GM21515 (cell line): ENCODE measurements around the gene NUDT7.

Experiments
- ATAC-seq: cut with Tn5 transposase; IDR thresholded peaks from one replicate; pipeline ENCODE4 v1.9.1; 2021; ENCODE audit not compliant: unreplicated experiment

The NUDT7 gene

GRCh38 chr16:77723108-77723514 is 797 bp downstream of the NUDT7 start:
- ATAC-seq = peak; percentile 17

DNA sequence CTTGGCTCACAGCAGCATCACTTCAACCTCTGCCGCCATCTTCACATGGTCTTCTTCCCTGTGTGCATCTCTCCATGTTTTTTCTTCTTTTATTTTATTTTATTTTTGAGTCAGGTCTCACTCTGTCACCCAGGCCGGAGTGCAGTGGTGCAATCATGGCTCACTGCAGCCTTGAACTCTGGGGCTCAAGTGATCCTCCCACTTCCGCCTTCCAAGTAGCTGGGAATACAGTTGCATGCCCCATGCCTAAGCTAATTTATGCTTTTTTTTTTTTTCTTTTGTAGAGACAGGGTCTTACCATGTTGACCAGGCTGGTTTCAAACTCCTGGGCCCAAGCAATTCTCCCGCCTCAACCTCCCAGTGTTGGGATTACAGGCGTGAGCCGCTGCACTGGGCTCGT is 1.9 kb downstream of the NUDT7 start:
- ATAC-seq = no peak

DNA sequence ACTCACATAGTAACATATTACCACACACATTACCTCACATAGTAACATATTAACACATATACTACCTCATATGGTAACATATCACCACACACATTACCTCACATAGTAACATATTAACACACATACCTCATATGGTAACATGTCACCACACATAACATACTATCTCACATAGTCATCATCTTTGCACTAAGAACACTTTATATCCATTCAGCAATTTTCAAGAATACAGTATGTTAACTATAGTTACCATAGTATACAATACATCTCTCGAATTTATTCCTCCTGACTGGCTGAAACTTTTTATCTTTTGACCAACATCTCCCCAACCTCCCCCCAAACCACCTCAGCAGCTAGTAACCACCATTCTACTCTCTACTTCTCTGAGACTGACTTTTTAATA is 7.6 kb downstream of the NUDT7 start:
- no peak for ATAC-seq

DNA sequence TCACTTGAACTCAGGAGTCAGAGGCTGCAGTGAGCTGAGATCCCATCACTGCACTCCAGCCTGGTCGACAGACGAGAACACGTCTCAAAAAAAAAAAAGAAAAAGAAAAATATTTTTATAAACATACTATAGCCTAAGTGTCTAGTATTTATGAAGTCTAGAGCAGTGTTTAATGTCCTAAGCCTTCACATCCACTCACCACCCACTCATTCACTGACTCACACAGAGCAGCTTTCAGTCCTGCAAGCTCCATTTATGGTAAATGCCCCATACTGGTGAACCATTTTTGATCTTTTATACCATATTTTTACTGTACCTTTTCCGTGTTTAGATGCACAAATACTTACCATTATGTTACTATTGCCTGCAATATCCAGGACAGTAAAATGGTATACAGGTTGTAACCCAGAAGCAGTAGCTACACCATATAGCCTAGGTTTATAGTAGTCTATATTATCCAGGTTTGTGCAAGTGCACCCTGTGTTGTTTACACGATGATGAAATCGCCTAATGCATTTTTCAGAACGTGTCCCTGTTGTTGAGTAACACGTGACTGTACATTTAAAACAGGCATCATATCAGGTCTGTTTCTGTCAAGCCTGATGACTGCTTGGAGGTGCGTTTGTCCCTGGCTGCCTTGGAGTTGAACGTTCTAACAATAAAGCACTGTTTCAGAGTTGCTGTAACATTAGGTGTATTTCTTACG is 10.1 kb downstream of the NUDT7 start:
- ATAC-seq = no peak

- ATAC-seq = no peak
These were observed 14.6 kb downstream of the NUDT7 start for GRCh38 chr16:77736879-77737278.

- ATAC-seq = no peak
These were observed 16.6 kb downstream of the NUDT7 start for GRCh38 chr16:77738706-77739558.

GRCh38 chr16:77739559-77739892 is 17.2 kb downstream of the NUDT7 start:
- ATAC-seq = no peak

DNA sequence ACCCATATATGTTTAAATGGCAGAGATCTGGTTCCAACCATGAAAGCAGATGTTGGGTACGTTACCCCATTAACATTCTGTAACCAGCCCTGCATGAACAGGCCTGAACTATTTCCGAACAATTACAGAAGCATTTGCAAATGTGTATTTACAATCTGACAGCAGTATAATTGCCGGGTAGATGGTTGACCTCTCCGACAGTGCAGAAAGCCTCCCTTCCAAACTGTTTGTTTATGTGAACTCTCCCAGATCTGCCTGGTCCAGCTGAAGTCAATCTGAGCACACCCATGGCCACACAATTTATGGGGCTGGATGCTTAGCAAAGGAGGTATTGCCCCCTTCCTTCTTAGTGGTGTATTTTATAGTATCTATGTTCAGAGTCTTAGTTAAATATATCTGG is 21.8 kb downstream of the NUDT7 start:
- no peak for ATAC-seq

- ATAC-seq = no peak
These were observed 23.7 kb downstream of the NUDT7 start for GRCh38 chr16:77745972-77746371.

DNA sequence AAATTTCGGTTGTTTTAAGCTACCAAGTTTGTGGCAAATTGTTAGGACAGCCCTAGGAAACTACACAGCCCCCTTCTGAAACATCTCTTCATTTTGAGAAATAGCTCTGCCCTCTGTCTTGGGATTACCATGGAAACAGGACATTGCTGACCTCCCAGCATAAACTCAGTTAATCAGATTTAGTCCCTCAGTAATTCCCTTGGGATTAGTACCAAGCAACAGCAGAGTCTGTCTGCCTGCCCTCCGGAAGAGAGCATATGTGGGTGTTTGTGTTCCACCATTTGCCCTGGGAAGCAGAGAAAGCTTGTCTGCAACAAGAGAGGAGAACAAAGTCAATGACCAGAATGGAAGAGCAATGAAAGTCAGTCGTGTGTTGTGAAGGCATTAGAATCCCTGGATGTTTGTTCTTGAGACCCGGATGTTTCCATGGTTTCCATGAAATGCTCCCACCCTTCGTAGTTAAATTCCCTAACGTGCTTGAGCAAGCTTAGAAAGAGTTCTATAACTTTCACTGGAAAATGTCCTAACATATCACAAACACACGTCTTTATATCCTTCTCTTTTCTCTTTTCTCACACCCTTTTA is 26.2 kb downstream of the NUDT7 start:
- ATAC-seq = no peak

GRCh38 chr16:77749415-77749814 is 27.1 kb downstream of the NUDT7 start:
- no peak for ATAC-seq

- ATAC-seq = no peak
These were observed 35.7 kb downstream of the NUDT7 start for GRCh38 chr16:77758046-77758445.

- ATAC-seq = no peak
These were observed 36.2 kb downstream of the NUDT7 start for GRCh38 chr16:77758508-77758907.

DNA sequence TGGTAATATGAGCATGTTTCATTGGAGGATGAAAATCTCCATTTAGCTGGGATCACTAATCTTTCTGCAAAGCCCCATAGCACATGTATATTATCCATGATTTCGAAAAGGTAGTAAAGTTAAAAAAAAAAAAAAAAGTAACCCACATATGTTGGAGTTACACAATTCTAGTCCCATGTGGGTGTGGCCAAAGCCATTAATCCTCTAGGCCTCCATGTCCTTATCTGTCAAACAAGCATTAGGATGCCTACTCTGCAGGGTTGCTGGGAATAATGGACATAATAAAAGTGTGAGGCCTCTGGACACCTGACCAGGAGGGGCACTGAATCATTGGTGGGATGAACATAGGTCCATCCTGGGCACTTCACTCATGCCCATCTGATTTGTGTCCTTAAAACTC is 36.9 kb downstream of the NUDT7 start:
- no peak for ATAC-seq

DNA sequence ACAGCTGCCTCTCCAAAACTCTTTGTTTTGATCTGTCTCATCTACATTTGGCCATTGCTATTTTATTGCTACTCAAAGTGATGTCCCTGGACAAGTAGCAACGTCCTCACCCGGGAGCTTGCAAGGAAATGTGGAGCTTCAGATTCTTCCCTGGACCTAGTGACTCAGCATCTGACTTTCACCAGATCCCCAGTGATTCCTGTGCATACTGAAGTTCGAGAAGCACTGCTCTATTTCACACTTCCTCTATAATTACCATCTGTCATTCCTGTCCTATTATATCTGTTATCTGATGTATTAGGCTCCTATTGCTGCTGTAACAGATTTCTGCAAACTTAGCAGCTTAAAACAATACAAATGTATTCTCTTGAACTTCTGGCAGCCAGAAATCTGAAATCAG is 37.5 kb downstream of the NUDT7 start:
- ATAC-seq = no peak

DNA sequence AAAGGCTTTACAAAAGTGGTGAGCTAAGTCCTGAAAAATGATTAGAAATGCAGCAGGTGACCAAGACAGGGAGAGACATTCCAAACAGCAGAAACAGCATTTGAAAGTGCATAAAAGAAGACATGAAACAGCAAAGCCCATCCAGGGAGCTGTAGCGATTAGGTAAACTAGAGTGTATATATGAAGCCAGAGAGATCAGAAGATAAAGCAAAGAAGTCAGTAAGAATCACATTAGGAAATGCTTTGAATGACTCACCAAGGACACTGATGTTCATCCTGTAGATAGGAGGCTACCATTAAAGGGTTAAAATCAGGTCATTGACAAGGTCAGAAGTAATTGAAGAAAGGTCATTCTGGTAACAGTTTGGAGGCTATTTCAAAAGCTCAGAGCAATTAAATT is 38.5 kb downstream of the NUDT7 start:
- no peak for ATAC-seq

DNA sequence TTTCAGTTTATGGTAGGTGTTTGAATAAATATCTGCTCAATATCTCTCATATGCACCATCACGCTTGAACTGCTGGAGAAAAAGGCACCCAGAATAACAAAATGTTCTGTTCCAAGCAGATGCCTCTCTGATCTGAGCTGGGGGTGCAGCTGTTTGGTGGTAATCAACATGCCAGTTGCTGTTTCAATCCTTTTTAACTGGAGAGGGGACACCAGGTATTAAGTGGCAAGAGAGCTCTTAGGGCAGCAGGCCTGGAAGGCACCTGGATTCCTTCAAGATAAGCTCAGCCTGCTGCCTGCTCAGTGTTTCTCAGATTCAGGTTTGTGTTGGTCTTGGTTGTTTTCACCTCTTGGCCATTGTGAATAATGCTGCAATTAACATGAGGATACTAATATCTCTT is 38.9 kb downstream of the NUDT7 start:
- no peak for ATAC-seq

- no peak for ATAC-seq
These were observed 39.9 kb downstream of the NUDT7 start for GRCh38 chr16:77762262-77762661.

GRCh38 chr16:77763994-77764393 is 41.7 kb downstream of the NUDT7 start:
- ATAC-seq = no peak

- no peak for ATAC-seq
These were observed 44.9 kb downstream of the NUDT7 start for GRCh38 chr16:77767211-77767610.

DNA sequence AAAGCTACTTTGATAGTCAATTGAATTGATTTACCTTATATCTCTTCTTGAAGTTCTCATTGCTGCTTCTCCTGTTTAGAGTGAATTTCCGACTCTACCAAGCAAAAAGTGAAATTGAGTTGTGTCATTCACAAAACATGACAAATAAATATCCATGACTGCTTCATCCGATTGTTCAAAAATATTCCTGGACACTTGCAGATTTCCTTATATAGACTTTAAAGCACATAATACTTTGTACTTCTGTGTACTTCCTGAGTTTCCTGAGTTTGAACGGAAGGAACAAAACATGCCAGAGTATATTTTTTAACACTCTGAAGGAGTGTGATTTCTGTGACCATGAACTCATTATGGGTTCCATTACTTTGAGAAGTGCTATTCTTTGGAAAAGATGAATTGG is 45.5 kb downstream of the NUDT7 start:
- ATAC-seq = no peak
